Endothelial cell of umbilical vein (primary cell): ENCODE measurements around the gene RANBP1. TPM values are rescaled to one million over a fixed set of nuclear protein-coding genes. Genes with fewer than 3 reads are reported as not detected.
A peak's percentile ranks its signal among the peaks of the same experiment; 100 is the strongest.

ENCODE experiments used
- BruUV-seq: library from RNA; stranded (reverse); fragments of 400-500 nt; replicated peaks from 2 replicates; lab custom pipeline; 2021; lab: Mats Ljungman, UMichigan
- CTCF ChIA-PET: fragments of 300-600, 350-600 bp; sonication (Branson Sonifier 250); formaldehyde crosslinking; loops from one replicate; lab custom pipeline; 2021; ENCODE audit warnings: antibody characterized with exemption, inconsistent platforms; lab: Charles Lee
- POLR2A ChIA-PET: fragments of 300-600, 350-600 bp; sonication (Branson Sonifier 250); formaldehyde crosslinking; loops from one replicate; lab custom pipeline; 2021; ENCODE audit warnings: antibody characterized with exemption, inconsistent platforms; lab: Charles Lee
- DNase-seq: peaks from one replicate; pipeline ENCODE4 v3.0.0-alpha.2; 2011; ENCODE audit warnings: low read depth, low spot score
- FAIRE-seq: peaks from 2 replicates; lab custom pipeline; 2011; peaks lifted over from hg19 to GRCh38; lab: Jason Lieb, UNC
- H2AFZ ChIP-seq: 2 replicates; pipeline ENCODE4 v1.6.0; 2012; ENCODE audit warnings: low read depth, low read length, control low read depth, inconsistent platforms
- H3K27ac ChIP-seq: 2 replicates; pipeline ENCODE4 v1.5.1; 2011; ENCODE audit warnings: low read depth, mild to moderate bottlenecking, control low read depth, low read length, moderate library complexity; ENCODE audit not compliant: insufficient read depth
- H3K27me3 ChIP-seq, 2 experiments: 2 replicates each; pipeline versions ENCODE4 v1.6.0 to v1.6.1; 2011; ENCODE audit warnings: low read length in 2 of 2, mixed read lengths in 1 of 2; ENCODE audit not compliant: control insufficient read depth in 2 of 2, insufficient read depth in 2 of 2
- H3K36me3 ChIP-seq, 2 experiments: 2 replicates in 1 of 2; 3 replicates in 1 of 2; pipeline ENCODE4 v1.5.1; 2011; ENCODE audit warnings: low read length in 2 of 2, mild to moderate bottlenecking in 1 of 2, moderate library complexity in 1 of 2; ENCODE audit not compliant: control insufficient read depth in 2 of 2, insufficient read depth in 2 of 2; ENCODE audit errors: extremely low read depth in 1 of 2
- H3K4me1 ChIP-seq: 3 replicates; pipeline ENCODE4 v1.5.1; 2011; ENCODE audit warnings: mild to moderate bottlenecking, low read length; ENCODE audit not compliant: control insufficient read depth, insufficient read depth; ENCODE audit errors: extremely low read depth
- H3K4me2 ChIP-seq: 2 replicates; pipeline ENCODE4 v1.6.1; 2011; ENCODE audit warnings: low read length, control low read depth, mixed read lengths; ENCODE audit not compliant: insufficient read depth
- H3K4me3 ChIP-seq, 3 experiments: fragments of 200-600 bp in 1 of 3; sonication (generic), shearing (Covaris generic) in 1 of 3; replicated peaks in 1 of 3; 2 replicates each; pipeline ENCODE4 v1.5.1; 2011 to 2016; ENCODE audit warnings: control low read depth in 3 of 3, low read length in 3 of 3, mild to moderate bottlenecking in 2 of 3, inconsistent platforms in 1 of 3, low read depth in 1 of 3, moderate library complexity in 1 of 3; ENCODE audit not compliant: insufficient read depth in 1 of 3
- H3K79me2 ChIP-seq: 2 replicates; pipeline ENCODE4 v1.6.0; 2012; ENCODE audit warnings: low read length, inconsistent platforms; ENCODE audit not compliant: control insufficient read depth, insufficient read depth
- H3K9ac ChIP-seq: replicated peaks from 2 replicates; pipeline ENCODE3; 2011; ENCODE audit warnings: low read length, control low read depth; ENCODE audit not compliant: insufficient read depth; ENCODE audit errors: extremely low read depth
- H3K9me1 ChIP-seq: replicated peaks from 3 replicates; pipeline ENCODE4 v1.6.0; 2011; ENCODE audit warnings: mild to moderate bottlenecking, low read length; ENCODE audit not compliant: control insufficient read depth, insufficient read depth; ENCODE audit errors: extremely low read depth
- H3K9me3 ChIP-seq: replicated peaks from 2 replicates; pipeline ENCODE4 v1.5.1; 2012; ENCODE audit warnings: low read length, inconsistent platforms; ENCODE audit not compliant: control insufficient read depth, insufficient read depth
- H4K20me1 ChIP-seq: replicated peaks from 2 replicates; pipeline ENCODE3; 2011; ENCODE audit warnings: mild to moderate bottlenecking, low read length; ENCODE audit not compliant: control insufficient read depth, insufficient read depth; ENCODE audit errors: extremely low read depth
- CTCF ChIP-seq, 2 donors: IDR thresholded peaks; 1 replicate in 1 of 2; 2 replicates in 1 of 2; pipeline ENCODE4 v1.5.1; 2011; ENCODE audit warnings: low read length in 2 of 2, mild to moderate bottlenecking in 2 of 2, moderate library complexity in 2 of 2, control low read depth in 1 of 2, inconsistent platforms in 1 of 2, low read depth in 1 of 2; ENCODE audit not compliant: insufficient read depth in 1 of 2; ENCODE audit errors: extremely low read depth in 1 of 2
- EZH2 ChIP-seq: IDR thresholded peaks from 2 replicates; pipeline ENCODE4 v1.6.1; 2012; ENCODE audit warnings: borderline replicate concordance, low read depth, mild to moderate bottlenecking, moderate library complexity, low read length, inconsistent platforms; ENCODE audit not compliant: severe bottlenecking
- dilution Hi-C: fragments of 300-500 bp; cut with MboI; formaldehyde crosslinking; loops from one replicate; pipeline ENCODE4 v1.15.0; 2019; ENCODE audit warnings: low sequenced_read_pairs; ENCODE audit not compliant: extremely low pct_ligation_motif_present
- intact Hi-C: fragments of 100-400 bp; cut with micrococcal nuclease; formaldehyde crosslinking; loops from one replicate; pipeline ENCODE4 v1.10.0; 2022
- polyA plus RNA-seq, 4 experiments: library from polyadenylated mRNA; depleted of rRNA in 3 of 4; stranded (reverse) in 3 of 4; unstranded in 1 of 4; fragments of >200 nt; gene quantifications; 2 replicates each; pipeline versions ENCODE4 v1.2.1 to v1.2.3, GENCODE V29; 2011 to 2012; ENCODE audit warnings: missing spikeins in 1 of 4
- total RNA-seq: library from RNA; stranded (reverse); gene quantifications from 2 replicates; pipeline ENCODE4 v1.2.3, GENCODE V29; 2021

The RANBP1 gene
- total and polyA plus RNA-seq, 2 donors (not counting 3 experiments of a cell fraction or from before 2014, with no cell fraction given) = 228 to 247 TPM

DNA sequence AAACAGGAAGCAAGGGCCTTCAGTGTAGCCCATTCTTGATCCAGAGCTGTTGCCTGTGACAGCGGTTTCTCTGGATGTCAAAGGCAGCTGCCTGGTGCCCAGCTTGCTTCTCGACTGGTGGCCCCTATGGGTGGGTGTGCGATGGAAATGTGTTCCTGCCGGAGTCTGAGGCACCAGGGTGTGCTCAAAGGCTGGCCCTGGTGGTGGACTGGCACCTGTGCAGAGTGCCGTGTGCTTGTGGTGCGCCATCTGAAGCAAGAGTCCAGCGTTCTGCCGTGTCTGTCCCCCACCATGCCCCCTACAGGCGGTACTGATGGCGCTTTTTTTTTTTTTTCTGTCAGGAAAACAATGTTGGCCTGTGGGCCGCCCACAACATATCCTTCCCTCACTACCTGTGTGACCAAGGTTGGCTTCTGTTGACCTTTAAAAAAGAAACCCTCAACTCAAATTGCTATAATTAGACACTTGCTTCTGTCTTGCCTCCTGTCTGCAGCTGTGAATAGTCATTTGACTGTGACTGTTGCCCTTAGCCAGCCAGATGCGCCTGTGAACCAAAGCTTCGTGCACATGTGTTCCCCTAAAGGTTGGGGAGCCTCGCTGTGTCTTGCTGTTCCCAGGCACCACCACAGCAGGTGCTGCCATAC is 4.7 kb upstream of the RANBP1 start:
- H4K20me1 ChIP-seq = no peaks in the 10 kb centered on the region
- H3K27me3 ChIP-seq = no peaks in the 10 kb centered on the region
- CTCF ChIA-PET = interaction anchor here (1.5 kb wide), 1 partner anchor 89 kb away, joined by 3 read pairs; no protein-coding TSS in a partner anchor
- FAIRE-seq (peak; percentile 37), DNase-seq (peak; percentile 23)
- peaks cover 13 to 61% of the 10 kb centered on the region in 2 experiments for H3K36me3 ChIP-seq
- TF ChIP-seq CTCF (IDR thresholded peaks at IDR 0.05; ENCODE audit: extremely low read depth in 1 of 2, insufficient read depth in 1 of 2, low read depth in 1 of 2, low read length in 2 of 2) (peak; percentile 56 to 61), EZH2 (no peak)
- no peak overlapping the region for H3K27ac ChIP-seq
- BruUV-seq = no TSS peak
- peaks cover 16% of the 10 kb centered on the region for H3K79me2 ChIP-seq
- POLR2A ChIA-PET = interaction anchor here (0.6 kb wide), 1 partner anchor 9 kb away, joined by 3 read pairs; no protein-coding TSS in a partner anchor
- intact Hi-C loops (no loop called here), dilution Hi-C loops (no loop called here)
- H3K9me1 ChIP-seq = no peaks in the 10 kb centered on the region
- no peak overlapping the region for H3K4me3 ChIP-seq
- no peak overlapping the region for H3K4me2 ChIP-seq
- H2AFZ ChIP-seq = no peak overlapping the region
- H3K9me3 ChIP-seq = no peaks in the 10 kb centered on the region
- peaks cover 5% of the 10 kb centered on the region for H3K4me1 ChIP-seq
- no peak overlapping the region for H3K9ac ChIP-seq
